ENCODE measurements around the gene HSBP1. TPM values are rescaled to one million over a fixed set of nuclear protein-coding genes. Genes with fewer than 3 reads are reported as not detected.

Gene HSBP1
- total and polyA plus RNA-seq, 2 donors from 2014 or later = 110 to 192 TPM

GRCh38 chr16:83831456-83831987 is 23.7 kb downstream of the HSBP1 start:
- H3K9ac ChIP-seq (ENCODE audit: low read length in 3 of 3) = no peak overlapping the region
- H3K27me3 ChIP-seq (ENCODE audit: control insufficient read depth, insufficient read depth, low read length) = no peaks in the 10 kb centered on the region
- DNase-seq (no peak), FAIRE-seq (no peak)
- H3K36me3 ChIP-seq (ENCODE audit: control insufficient read depth in 2 of 3, insufficient read depth in 3 of 3, low read length in 3 of 3) = no peaks in the 10 kb centered on the region
- no peaks in the 10 kb centered on the region for H3K4me1 ChIP-seq (ENCODE audit: control insufficient read depth in 2 of 3, insufficient read depth in 2 of 3, low read depth in 1 of 3, low read length in 3 of 3)
- no peak for TF ChIP-seq CTCF (IDR thresholded peaks at IDR 0.05; ENCODE audit: borderline replicate concordance, extremely low read depth, insufficient read depth)
- no peak overlapping the region for H3K4me3 ChIP-seq (ENCODE audit: low read length in 3 of 3)
- H3K27ac ChIP-seq (ENCODE audit: low read depth in 2 of 2, low read length in 2 of 2) = no peak overlapping the region
- intact Hi-C loops (cut with DNase I) = no loop called here
- no peaks in the 10 kb centered on the region for H3K9me3 ChIP-seq (ENCODE audit: control insufficient read depth in 2 of 3, insufficient read depth in 1 of 3, low read length in 3 of 3)

GRCh38 chr16:83833921-83834320 is 26.1 kb downstream of the HSBP1 start:
- no peaks in the 10 kb centered on the region for H3K9me3 ChIP-seq (ENCODE audit: control insufficient read depth in 2 of 3, insufficient read depth in 1 of 3, low read length in 3 of 3)
- no peaks in the 10 kb centered on the region for H3K4me1 ChIP-seq (ENCODE audit: control insufficient read depth in 2 of 3, insufficient read depth in 2 of 3, low read depth in 1 of 3, low read length in 3 of 3)
- intact Hi-C loops (cut with DNase I) = no loop called here
- DNase-seq (no peak), FAIRE-seq (no peak)
- H3K36me3 ChIP-seq (ENCODE audit: control insufficient read depth in 2 of 3, insufficient read depth in 3 of 3, low read length in 3 of 3) = no peaks in the 10 kb centered on the region
- no peak for TF ChIP-seq CTCF (IDR thresholded peaks at IDR 0.05; ENCODE audit: borderline replicate concordance, extremely low read depth, insufficient read depth)
- no peak overlapping the region for H3K4me3 ChIP-seq (ENCODE audit: low read length in 3 of 3)
- no peak overlapping the region for H3K9ac ChIP-seq (ENCODE audit: low read length in 3 of 3)
- no peaks in the 10 kb centered on the region for H3K27me3 ChIP-seq (ENCODE audit: control insufficient read depth, insufficient read depth, low read length)
- no peak overlapping the region for H3K27ac ChIP-seq (ENCODE audit: low read depth in 2 of 2, low read length in 2 of 2)

GRCh38 chr16:83835586-83836566 is 28.1 kb downstream of the HSBP1 start:
- TF ChIP-seq CTCF (IDR thresholded peaks at IDR 0.05; ENCODE audit: borderline replicate concordance, extremely low read depth, insufficient read depth) = no peak
- no peak overlapping the region for H3K27ac ChIP-seq (ENCODE audit: low read depth in 2 of 2, low read length in 2 of 2)
- FAIRE-seq (no peak), DNase-seq (no peak)
- no peaks in the 10 kb centered on the region for H3K36me3 ChIP-seq (ENCODE audit: control insufficient read depth in 2 of 3, insufficient read depth in 3 of 3, low read length in 3 of 3)
- H3K4me1 ChIP-seq (ENCODE audit: control insufficient read depth in 2 of 3, insufficient read depth in 2 of 3, low read depth in 1 of 3, low read length in 3 of 3) = no peaks in the 10 kb centered on the region
- intact Hi-C loops (cut with DNase I) = no loop called here
- H3K9me3 ChIP-seq (ENCODE audit: control insufficient read depth in 2 of 3, insufficient read depth in 1 of 3, low read length in 3 of 3) = no peaks in the 10 kb centered on the region
- no peak overlapping the region for H3K9ac ChIP-seq (ENCODE audit: low read length in 3 of 3)
- no peak overlapping the region for H3K4me3 ChIP-seq (ENCODE audit: low read length in 3 of 3)
- no peaks in the 10 kb centered on the region for H3K27me3 ChIP-seq (ENCODE audit: control insufficient read depth, insufficient read depth, low read length)
